Naive thymus-derived CD4-positive, alpha-beta T cell (primary cell): ENCODE results near the gene DOCK10. TPM values are rescaled to one million over a fixed set of nuclear protein-coding genes. Genes with fewer than 3 reads are reported as not detected.
"Not testable (repeated sequence)": the region's sequence is repeated elsewhere in the genome, so short reads cannot be mapped to it uniquely, and the experiment has no call there.

Source experiments
- ATAC-seq: fragments of 150-1000 bp; cut with Tn5 transposase; 2 replicates; pipeline ENCODE4 v1.10.0; 2021; ENCODE audit warnings: mild to moderate bottlenecking, moderate library complexity
- CTCF ChIA-PET: fragments of 350-600 bp; sonication (Branson Sonifier 250); formaldehyde crosslinking; loops from one replicate; lab custom pipeline; 2021; ENCODE audit warnings: antibody characterized with exemption; lab: Charles Lee
- POLR2A ChIA-PET: fragments of 350-600 bp; sonication (Branson Sonifier 250); formaldehyde crosslinking; loops from one replicate; lab custom pipeline; 2021; ENCODE audit warnings: antibody characterized with exemption, inconsistent platforms; lab: Charles Lee
- DNase-seq, 9 donors: peaks; one replicate each; pipeline versions ENCODE4 v3.0.0 to v3.0.0-alpha.2; 2020 to 2022; ENCODE audit warnings: mixed read lengths in 1 of 9
- H3K27ac ChIP-seq: one replicate; pipeline ENCODE4 v1.7.0; 2013; ENCODE audit warnings: mild to moderate bottlenecking, low read depth, low read length, moderate library complexity
- H3K27me3 ChIP-seq, 2 donors: one replicate each; pipeline ENCODE4 v1.7.0; 2013; ENCODE audit warnings: low read length in 2 of 2, mild to moderate bottlenecking in 2 of 2, moderate library complexity in 2 of 2; ENCODE audit not compliant: control insufficient read depth in 2 of 2, insufficient read depth in 2 of 2
- H3K36me3 ChIP-seq, 3 experiments: 1 replicate in 2 of 3; 2 replicates in 1 of 3; pipeline ENCODE4 v1.7.0; 2013; ENCODE audit warnings: low read length in 3 of 3, mild to moderate bottlenecking in 3 of 3, moderate library complexity in 1 of 3; ENCODE audit not compliant: insufficient read depth in 3 of 3, control insufficient read depth in 2 of 3
- H3K4me1 ChIP-seq, 2 donors: one replicate each; pipeline ENCODE4 v1.7.0; 2013; ENCODE audit warnings: low read length in 2 of 2, mild to moderate bottlenecking in 2 of 2, moderate library complexity in 1 of 2; ENCODE audit not compliant: control insufficient read depth in 2 of 2, insufficient read depth in 2 of 2
- H3K4me3 ChIP-seq: 2 replicates; pipeline ENCODE4 v1.7.0; 2013; ENCODE audit warnings: mild to moderate bottlenecking, low read length
- H3K9me3 ChIP-seq, 3 experiments: 1 replicate in 2 of 3; 2 replicates in 1 of 3; pipeline ENCODE4 v1.7.0; 2013; ENCODE audit warnings: low read length in 3 of 3; ENCODE audit not compliant: control insufficient read depth in 2 of 3
- H3K27ac Mint-ChIP-seq, 9 donors: one replicate each; pipeline ENCODE4 v1.8.0; 2020 to 2022; ENCODE audit warnings: mixed read lengths in 9 of 9, mild to moderate bottlenecking in 8 of 9, moderate library complexity in 5 of 9, inconsistent platforms in 2 of 9
- H3K27me3 Mint-ChIP-seq, 5 donors: one replicate each; pipeline ENCODE4 v1.8.0; 2021 to 2022; ENCODE audit warnings: mixed read lengths in 5 of 5, mild to moderate bottlenecking in 1 of 5
- H3K36me3 Mint-ChIP-seq, 5 donors: one replicate each; pipeline ENCODE4 v1.8.0; 2020 to 2022; ENCODE audit warnings: mixed read lengths in 5 of 5, mild to moderate bottlenecking in 3 of 5, inconsistent platforms in 1 of 5
- H3K4me1 Mint-ChIP-seq, 7 donors: one replicate each; pipeline ENCODE4 v1.8.0; 2020 to 2022; ENCODE audit warnings: mixed read lengths in 7 of 7, mild to moderate bottlenecking in 3 of 7, inconsistent platforms in 1 of 7
- H3K4me3 Mint-ChIP-seq, 10 donors: one replicate each; pipeline ENCODE4 v1.8.0; 2020 to 2022; ENCODE audit warnings: mild to moderate bottlenecking in 10 of 10, mixed read lengths in 10 of 10, moderate library complexity in 6 of 10, inconsistent platforms in 2 of 10
- H3K9me3 Mint-ChIP-seq, 11 donors: one replicate each; pipeline ENCODE4 v1.8.0; 2020 to 2022; ENCODE audit warnings: mixed read lengths in 11 of 11, mild to moderate bottlenecking in 4 of 11, inconsistent platforms in 1 of 11, moderate library complexity in 1 of 11
- intact Hi-C, 2 donors: fragments of 100-400 bp; cut with micrococcal nuclease; formaldehyde crosslinking; loops; one replicate each; pipeline ENCODE4 v1.15.1; 2023
- polyA plus RNA-seq, 2 donors: library from polyadenylated mRNA; unstranded; fragments of 300-500 nt; fragmentation: Illumina TruSeq; gene quantifications; one replicate each; pipeline ENCODE4 v1.2.3, GENCODE V29; 2021
- total RNA-seq, 6 experiments: library from RNA in 5 of 6; stranded (reverse) in 5 of 6; gene quantifications; 1 replicate in 5 of 6; 2 replicates in 1 of 6; pipeline ENCODE4 v1.2.3 and lab custom pipeline; 2021 to 2026

The DOCK10 gene
- total and polyA plus RNA-seq, 7 experiments from 2014 or later = 64.2 to 275 (median 211) TPM

DNA sequence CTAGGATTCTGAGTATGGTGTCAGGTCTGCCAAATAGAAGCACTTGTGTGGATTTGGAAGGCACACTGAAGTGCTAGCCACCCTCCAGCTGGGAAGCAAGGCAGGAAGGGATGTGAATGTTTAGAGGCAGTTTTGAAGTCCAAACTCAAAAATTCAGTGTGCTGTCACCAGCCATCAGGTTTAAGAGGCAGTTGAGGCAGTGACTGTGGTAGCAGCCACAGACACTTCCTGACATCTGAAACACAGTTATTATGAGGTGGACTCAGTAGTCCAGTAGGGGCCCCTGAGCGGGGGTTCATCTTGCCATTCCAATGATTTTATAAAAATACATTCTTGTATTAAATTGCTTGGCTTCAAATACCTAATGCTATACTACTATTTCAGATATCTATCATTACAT is 13.4 kb upstream of the DOCK10 start:
- H3K4me3 Mint-ChIP-seq = peak overlapping the region in 4 of 10 donors; percentile 10 to 59 (median 48)
- peak overlapping the region in 8 of 9 donors; percentile 40 to 94 (median 73) for H3K27ac Mint-ChIP-seq
- H3K9me3 Mint-ChIP-seq = peaks cover 0 to 8% (median 0%) of the 10 kb centered on the region in 11 donors
- no peaks in the 10 kb centered on the region for H3K27me3 Mint-ChIP-seq
- H3K36me3 ChIP-seq = no peaks in the 10 kb centered on the region
- no peaks in the 10 kb centered on the region for H3K27me3 ChIP-seq
- H3K27ac ChIP-seq = no peak overlapping the region
- peaks cover 0 to 31% (median 4%) of the 10 kb centered on the region in 5 donors for H3K36me3 Mint-ChIP-seq
- no peak for ATAC-seq
- CTCF ChIA-PET = interaction anchor here (1.2 kb wide), 2 partner anchors 53 to 106 kb away, joined by 3 to 4 read pairs; no protein-coding TSS in a partner anchor
- intact Hi-C loops = loop anchor here (1.0 to 10.0 kb wide), 3 partner anchors 9 to 1101 kb away; partner anchors contain the start of gene MRPL44 (in 1 of the 2)
- peaks cover 26 to 79% (median 68%) of the 10 kb centered on the region in 7 donors for H3K4me1 Mint-ChIP-seq
- no peak for DNase-seq
- peaks cover 42 to 43% of the 10 kb centered on the region in 2 donors for H3K4me1 ChIP-seq
- POLR2A ChIA-PET = interaction anchor here (0.6 to 3.3 kb wide), 3 partner anchors 14 to 201 kb away, joined by 3 to 22 read pairs (median 3); partner anchors contain the start of gene DOCK10
- no peak overlapping the region for H3K4me3 ChIP-seq
- H3K9me3 ChIP-seq = no peaks in the 10 kb centered on the region

DNA sequence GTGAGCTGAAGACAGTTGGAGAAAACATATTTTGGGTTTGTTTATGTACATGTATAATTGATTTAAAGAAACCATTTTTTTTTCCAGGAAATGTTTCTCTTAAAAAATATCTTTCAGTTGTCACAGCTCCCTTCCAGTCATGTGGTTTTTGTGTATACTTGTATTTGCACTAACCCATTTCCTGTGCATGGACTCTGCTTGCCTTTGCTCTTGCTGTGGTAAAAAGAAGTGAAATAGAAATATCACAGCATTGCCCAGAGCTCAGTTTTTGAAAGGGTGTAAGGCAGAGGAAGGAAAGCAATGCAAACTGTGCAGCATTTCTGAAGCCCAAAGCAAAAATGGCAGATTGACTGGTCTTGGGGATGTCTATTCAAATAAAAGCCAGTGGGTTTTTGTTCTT is 10.4 kb upstream of the DOCK10 start:
- Mint-ChIP-seq H3K27me3 (peaks cover 0 to 20% (median 0%) of the 10 kb centered on the region in 5 donors), H3K27ac (peak overlapping the region; percentile 60 to 94 (median 80)), H3K4me1 (peaks cover 29 to 71% (median 67%) of the 10 kb centered on the region in 7 donors), H3K36me3 (peaks cover 0 to 28% (median 0%) of the 10 kb centered on the region in 5 donors), H3K4me3 (peak overlapping the region; percentile 43 to 77 (median 64)), H3K9me3 (peaks cover 0 to 8% (median 0%) of the 10 kb centered on the region in 11 donors)
- H3K27me3 ChIP-seq = no peaks in the 10 kb centered on the region
- intact Hi-C loops = loop anchor here (1.0 to 10.0 kb wide), 7 partner anchors 10 to 1098 kb away; partner anchors contain the start of genes DOCK10 (in 1 of the 2) and MRPL44 (in 1 of the 2)
- no peaks in the 10 kb centered on the region for H3K9me3 ChIP-seq
- POLR2A ChIA-PET = interaction anchor here (0.8 to 1.7 kb wide), 7 partner anchors 8 to 52 kb away, joined by 3 to 33 read pairs (median 4); partner anchors contain the start of gene DOCK10
- ATAC-seq (peak; percentile 90), DNase-seq (peak in 6 of 9 donors; percentile 53 to 82 (median 73))
- H3K4me1 ChIP-seq = peaks cover 42 to 45% of the 10 kb centered on the region in 2 donors
- H3K36me3 ChIP-seq = no peaks in the 10 kb centered on the region
- H3K27ac ChIP-seq = peak overlapping the region; percentile 55
- peak overlapping the region; percentile 17 for H3K4me3 ChIP-seq
- CTCF ChIA-PET = interaction anchor here (0.6 to 1.5 kb wide), 4 partner anchors 10 to 153 kb away, joined by 3 to 4 read pairs (median 3); no protein-coding TSS in a partner anchor

GRCh38 chr2:225047502-225047901 is 5.2 kb upstream of the DOCK10 start:
- H3K27ac ChIP-seq, DNase-seq, ATAC-seq, H3K4me3 ChIP-seq, H3K27me3 ChIP-seq, H3K36me3 ChIP-seq, H3K4me3 Mint-ChIP-seq, H3K9me3 ChIP-seq, POLR2A ChIA-PET, H3K9me3 Mint-ChIP-seq: not testable (repeated sequence)
- Mint-ChIP-seq H3K4me1 (peaks cover 28 to 47% (median 34%) of the 10 kb centered on the region in 7 donors), H3K27me3 (peaks cover 0 to 54% (median 0%) of the 10 kb centered on the region in 5 donors), H3K36me3 (peaks cover 0 to 28% (median 0%) of the 10 kb centered on the region in 5 donors), H3K27ac (peak overlapping the region in 1 of 9 donors; percentile 26)
- H3K4me1 ChIP-seq = peaks cover 16 to 17% of the 10 kb centered on the region in 2 donors
- CTCF ChIA-PET = interaction anchor here (0.9 kb wide), 1 partner anchor 13 kb away, joined by 3 read pairs; no protein-coding TSS in a partner anchor
- intact Hi-C loops = loop anchor here in 1 of 2 donors (10.0 kb wide), 1 partner anchor 463 kb away; the partner anchor contains the start of gene CUL3

- no peak for ATAC-seq
- peaks cover 0 to 5% (median 0%) of the 10 kb centered on the region in 3 experiments for H3K36me3 ChIP-seq
- CTCF ChIA-PET = interaction anchor here (0.7 to 1.0 kb wide), 3 partner anchors 10 to 80 kb away, joined by 3 to 4 read pairs (median 3); no protein-coding TSS in a partner anchor
- H3K27me3 ChIP-seq = no peaks in the 10 kb centered on the region
- Mint-ChIP-seq H3K9me3 (no peaks in the 10 kb centered on the region), H3K4me1 (peaks cover 37 to 55% (median 48%) of the 10 kb centered on the region in 7 donors), H3K36me3 (peaks cover 0 to 31% (median 4%) of the 10 kb centered on the region in 5 donors), H3K4me3 (peak overlapping the region; percentile 81 to 100 (median 86)), H3K27me3 (peaks cover 0 to 36% (median 0%) of the 10 kb centered on the region in 5 donors), H3K27ac (peak overlapping the region; percentile 41 to 94 (median 86))
- H3K4me3 ChIP-seq = peak overlapping the region; percentile 41
- H3K4me1 ChIP-seq = peaks cover 24 to 37% of the 10 kb centered on the region in 2 donors
- intact Hi-C loops = loop anchor here (1.0 to 10.0 kb wide), 7 partner anchors 10 to 1795 kb away; partner anchors contain the start of genes CUL3 (in 2 of the 2), MRPL44 (in 1 of the 2) and RHBDD1 (in 1 of the 2)
- DNase-seq = no peak
- POLR2A ChIA-PET = interaction anchor here (0.6 to 4.8 kb wide), 15 partner anchors 8 to 115 kb away, joined by 3 to 33 read pairs (median 4); no protein-coding TSS in a partner anchor
- no peaks in the 10 kb centered on the region for H3K9me3 ChIP-seq
- H3K27ac ChIP-seq = peak overlapping the region; percentile 96
Measured at GRCh38 chr2:225042800-225043167, 516 bp upstream of the DOCK10 start.

DNA sequence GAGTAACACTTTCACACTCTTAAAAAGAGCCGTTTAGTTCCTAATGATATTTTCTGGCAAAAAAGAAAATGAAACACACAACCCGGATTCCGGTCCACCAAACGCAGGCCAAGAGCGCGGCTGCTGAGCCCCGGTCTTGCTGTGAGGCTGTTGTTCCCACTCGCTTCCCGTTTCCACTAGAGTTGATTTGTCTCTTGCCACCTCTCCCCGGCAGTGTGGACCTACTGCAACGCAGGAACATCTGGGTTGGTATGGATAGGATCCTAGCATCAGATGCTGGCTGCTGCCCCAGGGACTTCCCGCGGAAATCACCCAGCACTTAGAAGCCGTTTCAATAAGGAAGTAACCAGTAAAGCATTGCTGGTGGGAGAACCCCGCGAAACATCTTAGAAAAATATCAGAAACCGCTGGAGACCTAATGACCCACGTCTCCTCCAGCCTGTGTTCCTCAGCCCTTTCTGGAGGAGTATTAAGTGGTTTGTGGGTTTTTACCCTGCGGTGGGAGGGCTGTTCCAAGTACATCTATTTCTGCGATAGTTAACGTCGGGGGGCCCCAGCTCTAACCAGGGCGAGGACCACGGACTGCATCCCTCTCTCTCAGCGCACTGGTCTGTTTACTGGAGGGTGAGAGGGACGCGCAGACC is 939 bp downstream of the DOCK10 start:
- H3K4me1 ChIP-seq = peaks cover 39 to 48% of the 10 kb centered on the region in 2 donors
- H3K36me3 ChIP-seq = peaks cover 0 to 5% (median 0%) of the 10 kb centered on the region in 3 experiments
- peak overlapping the region; percentile 93 to 100 (median 98) for H3K4me3 Mint-ChIP-seq
- ATAC-seq (peak; percentile 85), DNase-seq (peak; percentile 34 to 77 (median 52))
- ChIA-PET POLR2A (interaction anchor here (0.6 to 4.8 kb wide), 12 partner anchors 9 to 175 kb away, joined by 3 to 33 read pairs (median 4); no protein-coding TSS in a partner anchor), CTCF (interaction anchor here (1.9 kb wide), 1 partner anchor 38 kb away, joined by 4 read pairs; no protein-coding TSS in a partner anchor)
- H3K27me3 Mint-ChIP-seq = peaks cover 0 to 23% (median 0%) of the 10 kb centered on the region in 5 donors
- no peaks in the 10 kb centered on the region for H3K9me3 Mint-ChIP-seq
- H3K9me3 ChIP-seq = no peaks in the 10 kb centered on the region
- no peaks in the 10 kb centered on the region for H3K27me3 ChIP-seq
- H3K4me1 Mint-ChIP-seq = peaks cover 48 to 69% (median 63%) of the 10 kb centered on the region in 7 donors
- peak overlapping the region; percentile 85 for H3K4me3 ChIP-seq
- peak overlapping the region; percentile 96 for H3K27ac ChIP-seq
- intact Hi-C loops = loop anchor here (1.0 to 10.0 kb wide), 16 partner anchors 10 to 1796 kb away; partner anchors contain the start of genes CUL3 (in 2 of the 2) and RHBDD1 (in 2 of the 2)
- H3K27ac Mint-ChIP-seq = peak overlapping the region; percentile 92 to 99 (median 96)
- H3K36me3 Mint-ChIP-seq = peaks cover 3 to 38% (median 7%) of the 10 kb centered on the region in 5 donors
